SHP77 (cell line): ENCODE measurements around the gene CFAP221.

ENCODE experiments used
- DNase-seq, 2 experiments: peaks; one replicate each; lab custom pipeline; 2025; lab: John Stamatoyannopoulos, UW

The CFAP221 gene

DNA sequence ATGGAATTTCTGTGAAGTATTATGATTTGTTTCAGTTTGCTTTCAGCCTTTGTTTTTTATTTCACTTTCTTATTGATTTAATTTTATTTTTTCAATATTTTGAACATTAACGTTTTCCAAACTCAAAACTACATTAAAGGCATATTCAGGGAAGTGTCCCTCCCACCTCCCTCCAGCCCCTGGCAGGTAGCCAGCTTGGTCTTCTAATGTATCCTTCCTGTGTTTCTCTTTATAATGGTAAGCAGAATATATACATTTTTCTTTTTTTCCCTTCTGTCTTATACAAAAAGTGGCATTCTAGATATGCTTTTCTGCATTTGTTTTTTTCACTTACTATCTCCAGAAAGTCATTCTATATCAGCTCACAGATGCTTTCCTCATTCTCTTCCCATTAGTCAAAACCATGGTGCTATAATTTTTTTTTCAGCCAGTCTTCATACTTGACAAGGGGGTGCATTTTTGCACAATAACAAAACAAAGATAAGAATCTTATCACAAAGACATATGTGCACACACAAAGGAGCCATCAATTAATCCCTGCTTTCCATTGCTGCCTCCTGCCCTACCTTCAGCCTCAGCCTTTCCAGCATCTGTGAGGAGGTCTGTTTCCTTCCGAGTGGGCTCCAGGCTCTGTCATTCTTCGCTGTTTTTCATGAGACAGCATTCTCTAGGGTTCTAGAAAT is 101.1 kb downstream of the CFAP221 start:
- DNase-seq, result no peak

- DNase-seq, result no peak
These were observed 101.9 kb downstream of the CFAP221 start for GRCh38 chr2:119646149-119646548.

GRCh38 chr2:119647440-119648169 is 103.4 kb downstream of the CFAP221 start:
- DNase-seq, result no peak

DNA sequence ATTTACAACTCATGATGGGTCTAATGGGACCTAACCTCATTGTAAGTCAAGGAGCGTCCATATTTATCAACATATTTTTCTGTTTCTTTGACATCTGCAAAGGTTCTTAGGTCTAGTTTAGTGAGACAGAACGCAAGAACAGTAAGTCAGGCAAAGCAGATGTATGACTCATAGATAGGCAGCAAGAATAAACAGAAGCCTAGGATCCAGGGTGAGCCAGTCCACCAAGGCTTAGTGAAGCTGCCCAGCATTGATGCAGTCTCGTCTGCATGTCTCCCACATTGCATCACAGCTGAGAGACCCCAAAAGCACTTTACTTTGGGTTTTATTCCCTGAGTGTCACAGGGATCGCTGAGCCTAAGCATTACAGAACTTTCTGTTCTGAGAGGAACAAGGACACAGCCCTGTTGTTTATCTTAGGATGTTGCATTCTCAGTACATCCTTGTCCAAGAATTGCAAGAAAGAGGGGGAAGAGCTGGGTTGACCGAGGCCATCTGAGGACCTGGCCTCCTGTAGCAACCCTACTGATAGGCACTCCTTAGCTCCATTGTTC is 105.2 kb downstream of the CFAP221 start:
- DNase-seq, result no peak

- no peak for DNase-seq
These were observed 106.0 kb downstream of the CFAP221 start for GRCh38 chr2:119650206-119650605.

GRCh38 chr2:119650846-119651370 is 106.7 kb downstream of the CFAP221 start:
- DNase-seq, result no peak

GRCh38 chr2:119657466-119658145 is 113.4 kb downstream of the CFAP221 start:
- DNase-seq, result no peak

GRCh38 chr2:119659601-119660342 is 115.5 kb downstream of the CFAP221 start:
- DNase-seq, result peak; percentile 2 to 19

DNA sequence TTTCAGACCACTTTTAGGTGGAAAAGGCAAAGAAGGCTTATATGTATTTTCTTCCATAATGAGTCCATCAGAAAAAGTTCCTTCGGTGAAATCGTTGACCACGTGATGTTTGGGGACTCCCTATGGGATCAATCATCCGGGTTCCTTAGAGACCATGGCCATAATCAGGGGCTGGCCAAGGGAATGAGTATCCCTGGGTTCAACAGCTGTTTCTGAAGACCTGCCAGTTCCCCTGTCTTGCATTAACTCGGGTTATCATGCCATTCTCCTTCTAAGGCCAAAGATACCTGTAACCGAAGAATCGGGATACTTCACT is 116.1 kb downstream of the CFAP221 start:
- DNase-seq, result no peak

- DNase-seq, result no peak
These were observed 118.0 kb downstream of the CFAP221 start for GRCh38 chr2:119662297-119662696.

DNA sequence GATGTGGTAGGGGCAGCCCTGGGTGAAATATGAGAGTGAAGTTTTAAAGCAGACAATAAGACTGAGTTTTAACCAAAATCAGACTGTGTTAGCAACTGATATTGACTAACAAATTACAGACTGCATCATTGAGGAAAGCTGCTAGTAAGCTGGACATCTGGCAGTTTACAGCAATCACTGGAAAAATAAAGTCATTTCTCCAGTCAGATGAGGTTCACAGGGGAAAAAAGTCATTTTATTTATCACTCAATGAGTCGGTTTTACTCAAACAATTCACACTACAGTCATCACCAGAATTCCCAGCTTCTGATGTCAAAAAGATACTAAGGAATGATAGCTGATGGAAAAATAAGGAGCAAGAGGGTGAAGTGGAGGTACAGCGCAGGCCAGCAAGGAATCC is 124.3 kb downstream of the CFAP221 start:
- no peak for DNase-seq

DNA sequence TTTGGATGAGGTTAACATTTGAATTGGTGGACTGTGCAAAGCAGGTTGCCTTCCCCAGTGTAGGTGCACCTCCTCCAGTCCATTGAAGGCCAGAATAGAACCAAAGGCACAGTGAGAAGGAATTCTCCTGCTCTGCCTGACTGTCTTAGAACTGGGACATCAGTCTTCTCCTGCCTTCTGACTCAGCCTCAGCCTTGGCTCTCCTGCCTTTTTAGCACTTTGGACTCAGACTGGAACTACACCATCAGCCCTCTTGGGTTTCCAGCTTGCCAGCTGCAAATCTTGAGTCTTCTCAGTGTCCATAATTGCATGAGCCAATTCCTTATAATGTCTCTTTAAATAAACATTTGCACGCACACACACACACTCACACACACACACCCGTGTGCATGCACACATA is 126.8 kb downstream of the CFAP221 start:
- DNase-seq, result no peak

DNA sequence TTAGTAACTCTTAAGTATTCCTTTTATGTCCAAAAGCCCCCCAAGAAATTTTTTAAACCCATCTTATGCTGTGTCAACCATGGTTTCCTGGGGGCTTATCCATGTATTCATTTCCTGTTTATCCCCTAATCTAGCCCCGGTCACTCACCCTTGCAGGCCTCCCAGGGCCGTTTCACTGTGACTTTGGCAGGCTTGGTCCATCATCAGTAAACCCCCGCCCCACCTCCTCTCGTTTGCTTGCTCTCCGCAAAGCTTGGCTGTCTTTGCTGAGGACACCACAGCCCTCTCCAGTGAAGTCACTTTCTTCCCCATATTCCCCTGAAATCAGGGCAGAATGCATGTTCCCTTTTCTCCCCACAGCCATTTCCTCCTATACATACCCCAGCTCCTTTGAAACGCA is 127.5 kb downstream of the CFAP221 start:
- DNase-seq, result no peak

DNA sequence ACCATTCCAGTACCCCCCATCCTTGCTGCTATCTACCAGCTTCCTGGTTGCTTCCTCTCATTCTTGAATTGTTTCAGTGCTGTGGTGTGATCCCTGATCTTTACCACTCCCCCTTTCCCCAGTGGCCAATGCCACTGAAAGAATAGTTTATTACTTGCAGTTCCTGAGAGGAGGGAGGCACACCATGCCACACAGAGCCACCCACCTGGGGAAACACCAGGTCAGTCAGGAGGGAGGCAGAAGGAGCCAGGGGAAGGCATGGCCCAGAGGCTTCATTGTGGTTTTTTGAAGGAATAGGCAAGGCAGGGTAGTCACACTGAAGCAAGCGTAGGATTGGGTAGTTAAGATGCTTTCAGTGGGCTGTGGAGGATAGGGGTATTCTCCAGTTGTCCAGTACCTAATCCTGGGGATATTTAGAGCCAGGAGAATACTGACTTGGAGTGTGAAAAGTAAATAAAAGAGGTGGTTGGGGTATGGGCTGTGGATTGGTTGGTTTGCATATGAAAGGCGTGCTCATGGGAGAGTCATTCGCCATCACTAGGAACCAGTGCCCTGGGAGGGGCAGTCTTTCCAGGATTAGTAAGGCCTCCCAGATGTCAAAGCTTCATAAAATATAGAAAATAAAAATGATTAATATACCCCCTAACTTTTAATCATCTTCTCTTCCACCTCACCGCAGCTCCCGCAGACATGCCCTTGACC is 128.1 kb downstream of the CFAP221 start:
- DNase-seq, result no peak

DNA sequence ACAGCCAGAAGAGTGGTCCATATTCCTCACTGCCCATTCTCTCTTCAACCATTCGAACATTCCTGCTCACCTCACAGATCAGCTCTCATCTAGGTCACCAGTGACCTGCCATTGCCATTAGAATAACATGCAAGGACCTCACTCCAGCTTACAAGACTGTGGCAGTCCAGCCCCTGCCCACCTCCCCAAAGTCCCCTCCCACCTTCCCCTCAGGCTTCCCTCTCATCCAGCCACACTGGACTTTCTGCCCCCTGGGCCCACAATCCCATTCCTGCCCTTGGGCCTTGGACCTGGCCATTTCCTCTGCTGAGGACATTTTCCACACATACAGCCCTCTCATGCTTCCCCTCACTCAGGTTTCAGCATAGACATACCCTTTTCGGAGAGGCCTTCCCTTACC is 129.5 kb downstream of the CFAP221 start:
- no peak for DNase-seq

DNA sequence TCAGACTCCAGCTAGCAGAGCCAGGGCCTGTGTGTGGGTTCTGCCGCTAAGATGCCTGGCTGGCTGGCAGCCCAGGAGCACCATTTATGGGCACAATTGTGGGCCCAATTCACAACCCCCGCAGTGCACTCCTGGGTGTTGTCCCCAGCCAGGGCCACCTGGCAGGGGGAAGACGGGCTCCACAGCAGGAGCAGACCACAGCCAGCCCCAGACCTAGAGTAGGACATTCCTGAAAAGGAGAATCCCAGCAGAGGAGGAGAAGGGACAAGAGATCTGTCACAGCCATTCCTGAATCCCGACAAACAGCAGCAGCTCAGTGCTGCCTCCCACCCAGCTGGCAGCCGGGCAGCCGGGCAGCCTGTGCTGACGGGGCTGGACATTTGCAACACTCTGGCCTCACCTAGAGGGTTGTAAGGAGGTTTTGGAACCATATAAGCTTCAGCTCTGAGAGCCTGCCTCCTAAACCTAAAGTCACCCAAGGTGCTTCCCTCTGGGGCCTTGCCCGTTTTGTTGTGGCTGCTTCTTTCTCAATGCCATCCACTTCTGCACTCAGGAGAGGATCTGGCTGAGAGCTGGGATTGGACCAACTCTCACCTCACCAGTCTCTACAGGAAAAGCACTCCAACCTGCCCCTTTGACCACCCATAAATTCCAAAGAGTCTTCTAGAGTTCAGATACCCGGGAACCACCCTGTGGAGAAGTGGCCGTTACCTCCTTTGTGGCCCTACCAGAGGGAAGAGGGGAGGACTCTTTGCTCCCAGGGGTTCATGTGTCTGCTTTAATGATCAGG is 130.7 kb downstream of the CFAP221 start:
- DNase-seq, result peak; percentile 13 to 18

DNA sequence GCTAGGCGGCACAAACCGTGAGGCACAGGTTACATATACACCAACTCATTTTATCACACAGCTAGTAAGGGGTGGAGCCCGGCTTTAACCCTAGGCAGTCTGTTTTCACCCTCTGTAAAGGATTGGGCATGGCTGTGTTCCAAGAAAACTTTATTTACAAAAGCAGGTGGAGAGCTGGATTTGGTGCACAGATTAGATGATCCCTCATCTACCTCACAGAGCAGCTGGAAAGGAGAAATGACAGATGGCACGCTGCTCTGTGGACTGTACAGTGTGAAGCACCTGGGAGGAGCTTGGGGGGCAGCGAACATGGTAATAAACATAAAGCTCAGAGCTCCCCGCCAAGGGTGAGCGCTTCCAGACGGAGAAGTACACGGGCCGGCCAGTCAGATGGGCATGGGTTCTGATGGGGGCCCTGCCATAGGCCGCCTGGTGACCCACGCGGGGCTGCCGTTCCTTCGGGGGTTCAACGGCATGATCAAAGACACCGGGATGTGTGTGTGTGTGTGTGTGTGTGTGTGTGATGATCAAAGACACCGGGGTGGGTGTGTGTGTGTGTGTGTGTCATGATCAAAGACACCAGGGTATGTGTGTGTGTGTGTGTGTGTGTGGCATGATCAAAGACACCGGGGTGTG is 133.9 kb downstream of the CFAP221 start:
- DNase-seq, result peak; percentile 87 to 88

DNA sequence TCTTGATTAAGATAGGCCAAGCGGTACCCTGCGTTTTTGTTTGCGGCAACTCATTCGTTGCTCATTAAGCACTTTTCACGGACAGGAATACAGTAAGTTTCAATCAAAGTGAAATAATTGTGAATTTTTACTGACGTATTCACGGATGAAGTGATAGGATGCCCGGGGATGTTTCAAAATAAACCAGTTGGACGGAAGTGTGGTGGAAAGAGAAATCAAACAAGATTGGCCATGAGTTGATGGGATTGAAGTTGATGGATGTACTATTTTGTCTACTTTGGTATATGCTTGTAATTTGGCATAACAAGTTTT is 135.2 kb downstream of the CFAP221 start:
- DNase-seq, result no peak

DNA sequence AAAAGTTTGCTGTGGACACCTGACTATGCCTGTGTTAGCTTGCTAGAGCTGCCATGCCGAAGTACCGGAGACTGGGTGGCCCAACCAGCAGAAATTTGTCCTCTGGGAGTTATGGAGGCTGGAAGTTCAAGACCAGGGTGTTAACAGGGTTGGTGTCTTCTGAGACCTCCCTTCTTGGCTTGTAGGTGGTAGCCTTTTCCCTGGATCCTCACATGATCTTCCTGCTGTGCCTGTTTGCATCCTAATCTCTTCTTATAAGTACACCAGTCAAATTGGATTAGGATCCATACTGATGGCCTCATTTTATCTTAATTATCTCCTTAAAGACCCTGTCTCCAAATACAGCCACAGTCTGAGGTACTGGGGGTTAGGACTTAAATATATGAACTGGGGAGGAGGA is 135.6 kb downstream of the CFAP221 start:
- DNase-seq, result no peak

- no peak for DNase-seq
These were observed 136.4 kb downstream of the CFAP221 start for GRCh38 chr2:119680457-119681202.
